ENCODE measurements around the gene CTNNBL1. TPM values are rescaled to one million over a fixed set of nuclear protein-coding genes. Genes with fewer than 3 reads are reported as not detected.
A peak's percentile ranks its signal among the peaks of the same experiment; 100 is the strongest.

CTNNBL1 gene
- total RNA-seq, 1 experiment from 2014 or later, result 34.1 TPM

DNA sequence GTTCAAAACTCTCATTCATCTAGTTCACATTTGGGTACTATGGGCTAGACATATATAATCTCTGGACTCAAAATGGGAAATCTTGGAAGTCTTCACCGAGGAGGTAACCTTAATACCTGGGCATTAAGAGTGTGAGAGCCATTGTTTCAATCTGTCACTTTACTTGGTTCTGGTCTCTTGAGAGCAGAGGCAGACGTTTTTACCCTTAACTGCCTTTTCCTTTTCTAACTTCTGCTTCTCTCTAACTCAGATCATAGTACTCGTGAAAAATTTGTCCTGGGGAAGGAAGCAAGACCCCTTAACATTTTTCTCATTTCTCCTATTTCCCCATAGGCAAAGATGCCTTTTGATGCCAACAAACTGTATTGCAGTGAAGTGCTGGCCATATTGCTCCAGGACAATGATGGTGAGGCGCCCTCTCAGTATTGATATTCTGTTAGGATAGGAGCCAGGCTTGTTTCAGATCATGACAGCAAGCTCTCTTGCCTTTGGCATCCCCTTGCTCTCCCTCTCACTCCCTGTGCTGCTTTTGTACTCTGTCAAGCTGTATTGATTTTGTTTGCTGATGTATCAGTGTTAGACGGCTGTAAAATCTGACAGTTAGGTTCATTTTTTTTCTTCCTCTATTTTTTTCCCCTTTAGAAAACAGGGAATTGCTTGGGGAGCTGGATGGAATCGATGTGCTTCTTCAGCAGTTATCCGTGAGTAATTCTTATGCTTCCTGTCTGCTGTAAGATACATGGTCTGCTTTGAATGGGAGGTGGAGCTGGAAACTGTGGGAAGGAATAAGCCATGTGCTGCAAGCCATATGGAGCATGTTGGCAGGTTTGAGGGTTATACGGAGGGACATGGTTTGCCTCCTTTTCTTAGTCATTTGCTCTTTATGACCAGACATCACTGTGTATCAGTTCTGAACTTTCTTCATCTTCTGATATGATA is 83.5 kb downstream of the CTNNBL1 start:
- Histone ChIP-seq H3K27me3 (ENCODE audit: control insufficient read depth, insufficient read depth, low read length) (no peaks in the 10 kb centered on the region), H3K36me3 (replicated peaks; ENCODE audit: control insufficient read depth, insufficient read depth, low read length) (no peaks in the 10 kb centered on the region), H3K4me3 (ENCODE audit: insufficient read depth, low read depth, low read length) (no peak overlapping the region)
- no peak for DNase-seq

DNA sequence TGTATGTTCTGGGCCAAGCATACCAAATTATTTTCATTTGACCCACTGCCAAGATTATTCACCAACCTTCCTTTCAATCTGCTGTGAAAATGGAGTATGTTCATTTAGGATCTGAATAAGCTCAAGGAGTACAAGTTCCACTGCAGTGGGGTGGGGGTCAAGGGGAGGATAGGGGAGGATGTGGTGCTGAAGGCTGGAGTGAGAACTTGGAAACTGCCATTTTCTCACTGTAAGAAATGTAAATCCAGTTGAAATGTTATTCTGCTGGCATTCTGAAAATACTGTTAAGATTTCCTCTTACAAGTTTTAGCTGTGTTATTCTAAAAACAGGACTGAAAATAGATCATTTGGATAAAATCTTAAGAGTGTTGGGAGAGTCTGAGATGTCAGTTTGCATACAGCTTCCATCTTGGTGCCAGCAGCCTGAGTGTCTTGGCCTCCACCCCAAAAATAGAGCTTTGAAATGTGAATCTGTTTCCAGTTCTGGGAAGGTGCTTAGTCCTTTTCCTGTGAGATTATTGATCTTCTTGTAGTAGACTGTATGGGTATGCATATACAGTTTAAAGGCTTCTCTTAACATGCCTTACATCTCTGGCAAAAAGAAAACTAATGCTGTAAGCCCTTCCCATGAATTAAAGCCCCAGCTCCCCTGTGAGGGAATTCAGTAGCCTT is 84.3 kb downstream of the CTNNBL1 start:
- DNase-seq, result no peak

DNA sequence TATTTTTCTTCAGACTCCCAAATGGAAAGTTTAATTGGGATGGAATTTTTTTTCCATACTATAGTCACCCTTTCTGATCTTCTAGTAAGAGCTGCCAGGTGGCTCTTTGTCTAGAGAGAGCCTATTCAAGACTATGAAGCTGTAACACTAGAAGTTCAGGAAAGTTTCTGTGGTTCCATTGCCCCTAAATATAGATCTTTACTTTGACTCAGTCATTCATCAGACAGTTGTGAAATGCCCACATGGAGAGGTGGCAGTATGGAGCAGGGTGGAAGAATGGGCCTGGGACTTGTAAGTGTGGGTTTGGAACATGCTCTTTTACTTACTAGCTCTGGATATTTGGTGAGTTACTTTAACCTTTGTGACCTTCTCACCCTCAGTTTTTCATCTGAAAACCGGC is 87.8 kb downstream of the CTNNBL1 start:
- peak; percentile 7 for DNase-seq
- Histone ChIP-seq H3K36me3 (replicated peaks; ENCODE audit: control insufficient read depth, insufficient read depth, low read length) (no peaks in the 10 kb centered on the region), H3K27me3 (ENCODE audit: control insufficient read depth, insufficient read depth, low read length) (no peaks in the 10 kb centered on the region)

More for the DNA sequence above, 84.3 kb downstream of the CTNNBL1 start:
- H3K27me3 ChIP-seq (ENCODE audit: control insufficient read depth, insufficient read depth, low read length), result no peaks in the 10 kb centered on the region
- no peaks in the 10 kb centered on the region for H3K36me3 ChIP-seq (replicated peaks; ENCODE audit: control insufficient read depth, insufficient read depth, low read length)
- no peak overlapping the region for H3K4me3 ChIP-seq (ENCODE audit: insufficient read depth, low read depth, low read length)

DNA sequence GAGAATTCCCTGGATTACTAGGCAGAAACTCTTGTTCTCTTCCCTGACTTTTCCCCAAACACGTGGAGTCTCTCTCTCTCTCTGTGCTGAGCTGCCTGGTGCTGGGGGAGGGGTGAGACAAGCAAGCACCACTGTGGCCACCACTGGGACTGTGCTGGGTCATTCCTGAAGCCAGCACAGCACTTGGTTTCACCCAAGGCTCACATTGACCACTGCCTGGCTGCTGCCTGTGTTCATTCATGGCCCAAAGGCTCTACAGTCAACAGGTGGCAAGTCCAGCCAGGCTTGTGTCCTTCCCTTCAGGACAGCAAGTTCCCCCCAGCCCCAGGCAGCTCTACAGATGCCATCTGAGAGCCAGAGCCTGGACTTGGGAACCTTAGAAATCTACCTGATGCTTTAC is 92.2 kb downstream of the CTNNBL1 start:
- no peaks in the 10 kb centered on the region; the same call in 1 of the 2 replicates for H3K36me3 ChIP-seq (replicated peaks; ENCODE audit: control insufficient read depth, insufficient read depth, low read length)
- peak; percentile 7 for DNase-seq
- no peak overlapping the region for H3K4me3 ChIP-seq (ENCODE audit: insufficient read depth, low read depth, low read length)
- H3K27me3 ChIP-seq (ENCODE audit: control insufficient read depth, insufficient read depth, low read length), result no peaks in the 10 kb centered on the region

More for the DNA sequence above, 87.8 kb downstream of the CTNNBL1 start:
- H3K4me3 ChIP-seq (ENCODE audit: insufficient read depth, low read depth, low read length), result no peak overlapping the region

DNA sequence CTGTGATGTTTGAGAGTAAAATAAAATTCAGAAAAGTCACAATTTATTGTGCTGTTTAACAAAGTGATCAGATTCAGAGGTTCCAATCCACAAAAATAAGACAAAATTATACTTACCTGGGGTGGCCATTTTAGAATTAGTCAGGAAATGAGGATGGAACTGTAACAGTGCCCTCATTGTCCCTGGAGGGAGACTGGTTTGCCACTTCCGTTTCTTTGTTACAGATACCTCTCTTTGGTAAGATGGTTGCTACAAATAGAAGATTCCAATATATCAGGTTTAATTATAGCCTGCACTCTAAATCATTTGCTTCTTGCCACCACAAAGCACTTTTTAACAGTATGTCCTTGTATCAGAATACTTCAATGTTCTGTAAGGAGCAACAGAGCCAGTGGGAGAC is 95.6 kb downstream of the CTNNBL1 start:
- Histone ChIP-seq H3K27me3 (ENCODE audit: control insufficient read depth, insufficient read depth, low read length) (no peaks in the 10 kb centered on the region), H3K36me3 (replicated peaks; ENCODE audit: control insufficient read depth, insufficient read depth, low read length) (no peaks in the 10 kb centered on the region; the same call in 1 of the 2 replicates), H3K4me3 (ENCODE audit: insufficient read depth, low read depth, low read length) (no peak overlapping the region)
- no peak for DNase-seq

DNA sequence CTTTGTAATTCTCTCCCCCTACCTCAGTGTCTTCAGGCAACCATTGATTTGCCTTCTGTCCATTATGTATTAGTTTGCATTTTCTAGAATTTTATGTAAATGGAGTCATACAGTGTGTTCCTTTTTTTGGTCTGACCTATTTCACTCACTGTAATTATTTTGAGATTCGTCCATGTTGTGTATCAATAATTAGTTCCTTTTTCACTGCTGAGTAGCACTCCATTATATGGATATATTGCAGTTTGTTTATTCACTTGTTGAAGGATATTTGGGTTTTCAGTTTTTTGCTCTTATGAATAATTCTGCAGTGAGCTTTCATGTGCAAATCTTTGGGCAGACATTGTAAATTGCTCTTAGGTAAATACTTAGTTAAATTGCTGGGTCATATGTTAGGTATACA is 97.1 kb downstream of the CTNNBL1 start:
- DNase-seq, result no peak
- H3K4me3 ChIP-seq (ENCODE audit: insufficient read depth, low read depth, low read length), result no peak overlapping the region

DNA sequence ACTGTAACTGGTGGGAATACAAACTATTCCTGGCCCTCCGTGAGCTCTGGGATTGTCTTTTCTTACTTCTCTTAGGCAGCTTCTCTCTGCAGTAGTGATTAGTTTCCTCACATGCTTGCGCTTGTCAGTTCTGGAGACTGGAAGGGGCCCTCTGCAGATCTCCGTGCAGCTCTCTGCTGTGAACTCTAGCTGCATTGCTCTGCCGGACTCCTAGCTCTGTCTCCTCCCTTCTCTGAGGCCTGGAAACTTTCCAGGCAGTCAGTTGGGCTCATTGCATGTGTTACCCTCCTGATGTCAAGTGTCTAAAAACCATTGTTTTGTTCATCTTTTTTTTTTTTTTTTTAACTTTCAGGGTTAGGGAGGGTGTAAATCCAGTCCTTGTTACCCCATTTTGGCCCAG is 102.3 kb downstream of the CTNNBL1 start:
- no peak overlapping the region for H3K4me3 ChIP-seq (ENCODE audit: insufficient read depth, low read depth, low read length)
- H3K36me3 ChIP-seq (replicated peaks; ENCODE audit: control insufficient read depth, insufficient read depth, low read length), result 0 out of 2 replicates have a peak, but pooled peaks cover 1% of the 10 kb centered on the region
- no peak for DNase-seq
- H3K27me3 ChIP-seq (ENCODE audit: control insufficient read depth, insufficient read depth, low read length), result no peaks in the 10 kb centered on the region

More for the DNA sequence above, 97.1 kb downstream of the CTNNBL1 start:
- H3K36me3 ChIP-seq (replicated peaks; ENCODE audit: control insufficient read depth, insufficient read depth, low read length), result no peaks in the 10 kb centered on the region; the same call in 1 of the 2 replicates
- H3K27me3 ChIP-seq (ENCODE audit: control insufficient read depth, insufficient read depth, low read length), result no peaks in the 10 kb centered on the region

DNA sequence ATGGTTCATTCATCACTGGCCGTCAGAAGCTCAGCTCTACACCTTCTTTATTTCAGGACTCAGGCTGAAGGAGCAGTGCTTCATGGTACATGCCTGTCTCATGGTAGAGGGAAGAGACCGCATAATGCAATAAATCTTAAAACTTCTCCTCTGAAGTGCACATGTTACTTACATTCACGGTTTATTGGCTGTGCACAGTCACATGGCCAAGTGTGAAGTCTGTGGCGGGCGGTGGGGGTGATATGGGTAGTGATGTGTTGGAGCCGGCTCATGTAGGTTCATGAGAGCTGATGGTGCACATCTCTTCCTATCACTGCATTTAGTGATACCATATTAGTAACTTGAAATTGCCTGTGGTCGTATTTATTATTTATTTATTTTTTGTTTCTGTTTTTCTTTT is 102.9 kb downstream of the CTNNBL1 start:
- no peaks in the 10 kb centered on the region for H3K27me3 ChIP-seq (ENCODE audit: control insufficient read depth, insufficient read depth, low read length)
- H3K4me3 ChIP-seq (ENCODE audit: insufficient read depth, low read depth, low read length), result no peak overlapping the region
- DNase-seq, result no peak
- 0 out of 2 replicates have a peak, but pooled peaks cover 1% of the 10 kb centered on the region for H3K36me3 ChIP-seq (replicated peaks; ENCODE audit: control insufficient read depth, insufficient read depth, low read length)

DNA sequence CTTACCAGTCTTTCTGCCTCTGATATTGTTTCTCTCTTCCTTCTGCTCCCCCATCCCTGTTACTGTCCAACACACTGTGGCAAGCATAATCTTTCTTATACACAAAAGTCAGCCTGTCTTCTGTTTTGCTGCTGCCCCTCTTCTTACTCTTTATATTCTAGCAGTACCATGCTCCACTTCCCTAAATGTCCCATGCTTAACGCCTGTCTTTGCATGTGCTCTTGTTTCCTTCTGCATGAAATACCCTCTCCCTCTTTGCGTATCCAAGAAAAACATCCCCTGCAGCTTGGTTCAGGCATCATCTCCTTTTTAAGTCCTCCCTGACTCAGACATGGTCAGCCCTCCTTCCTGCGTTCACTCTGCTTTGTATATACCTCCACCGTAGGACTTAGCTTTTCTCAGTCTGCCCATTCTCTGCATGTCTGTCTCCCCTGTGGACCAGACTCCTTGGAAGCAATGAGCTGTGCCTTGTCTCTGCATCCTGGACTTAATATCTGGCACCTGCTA is 103.9 kb downstream of the CTNNBL1 start:
- H3K36me3 ChIP-seq (replicated peaks; ENCODE audit: control insufficient read depth, insufficient read depth, low read length), result 0 out of 2 replicates have a peak, but pooled peaks cover 1% of the 10 kb centered on the region
- H3K27me3 ChIP-seq (ENCODE audit: control insufficient read depth, insufficient read depth, low read length), result no peaks in the 10 kb centered on the region
- no peak for DNase-seq
- no peak overlapping the region for H3K4me3 ChIP-seq (ENCODE audit: insufficient read depth, low read depth, low read length)

DNA sequence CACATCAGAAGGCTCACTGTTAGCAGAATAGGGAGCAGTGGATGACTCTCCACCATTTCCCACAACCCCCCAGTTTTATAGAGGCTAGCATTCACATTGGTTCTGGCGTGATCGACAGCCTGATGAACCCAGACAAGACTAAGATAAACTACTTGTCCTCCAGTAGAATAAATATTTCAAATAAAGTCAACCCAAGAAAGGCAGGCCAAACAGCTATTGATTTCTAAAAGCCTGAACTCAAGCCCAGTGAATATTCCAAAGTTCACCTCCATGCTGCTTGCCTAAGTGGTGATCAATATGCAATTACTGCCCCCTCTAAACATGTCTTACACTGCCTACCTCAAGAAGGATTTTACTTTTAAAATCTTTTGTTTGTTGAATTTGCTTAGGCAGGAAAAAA is 104.5 kb downstream of the CTNNBL1 start:
- 0 out of 2 replicates have a peak, but pooled peaks cover 1% of the 10 kb centered on the region for H3K36me3 ChIP-seq (replicated peaks; ENCODE audit: control insufficient read depth, insufficient read depth, low read length)
- no peaks in the 10 kb centered on the region for H3K27me3 ChIP-seq (ENCODE audit: control insufficient read depth, insufficient read depth, low read length)
- H3K4me3 ChIP-seq (ENCODE audit: insufficient read depth, low read depth, low read length), result no peak overlapping the region
- DNase-seq, result no peak

DNA sequence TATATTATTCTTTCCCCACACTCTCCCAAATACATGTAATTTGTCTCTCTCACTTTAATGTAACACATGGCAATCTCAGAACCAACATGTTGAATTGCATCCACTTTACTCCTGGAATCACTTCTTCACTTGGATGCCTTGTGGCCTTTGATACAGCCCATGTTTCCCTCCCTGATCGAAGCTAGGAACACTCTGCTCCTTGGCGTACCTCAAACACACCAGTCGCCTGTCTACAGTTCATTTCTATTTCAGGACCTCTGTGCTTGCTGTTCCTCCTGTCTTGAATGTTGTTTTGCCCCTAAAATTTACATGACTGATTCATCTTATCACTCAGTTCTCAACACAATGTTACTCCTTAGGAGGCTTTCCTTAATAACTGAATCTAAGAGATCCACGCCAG is 106.8 kb downstream of the CTNNBL1 start:
- Histone ChIP-seq H3K27me3 (ENCODE audit: control insufficient read depth, insufficient read depth, low read length) (no peaks in the 10 kb centered on the region), H3K4me3 (ENCODE audit: insufficient read depth, low read depth, low read length) (no peak overlapping the region), H3K36me3 (replicated peaks; ENCODE audit: control insufficient read depth, insufficient read depth, low read length) (peaks cover 4% of the 10 kb centered on the region)
- DNase-seq, result no peak

DNA sequence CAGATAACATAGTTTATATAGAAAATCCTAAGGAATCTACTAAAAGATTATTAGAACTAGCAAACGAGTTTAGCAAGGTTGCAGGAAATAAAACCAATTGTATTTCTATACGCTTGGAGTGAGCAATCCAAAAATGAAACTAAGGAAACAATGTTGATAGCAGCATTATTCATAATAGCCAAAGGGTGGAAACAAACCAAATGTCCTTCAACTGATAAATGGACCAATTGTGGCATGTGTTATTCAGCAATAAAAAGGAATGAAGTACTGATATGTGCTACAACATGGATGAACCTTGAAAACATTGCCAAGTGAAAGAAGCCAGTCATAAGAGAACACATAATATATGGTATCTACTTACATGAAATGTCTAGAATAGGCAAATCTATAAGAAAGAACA is 108.1 kb downstream of the CTNNBL1 start:
- Histone ChIP-seq H3K36me3 (replicated peaks; ENCODE audit: control insufficient read depth, insufficient read depth, low read length) (peaks cover 4% of the 10 kb centered on the region), H3K27me3 (ENCODE audit: control insufficient read depth, insufficient read depth, low read length) (no peaks in the 10 kb centered on the region), H3K4me3 (ENCODE audit: insufficient read depth, low read depth, low read length) (no peak overlapping the region)
- no peak for DNase-seq

DNA sequence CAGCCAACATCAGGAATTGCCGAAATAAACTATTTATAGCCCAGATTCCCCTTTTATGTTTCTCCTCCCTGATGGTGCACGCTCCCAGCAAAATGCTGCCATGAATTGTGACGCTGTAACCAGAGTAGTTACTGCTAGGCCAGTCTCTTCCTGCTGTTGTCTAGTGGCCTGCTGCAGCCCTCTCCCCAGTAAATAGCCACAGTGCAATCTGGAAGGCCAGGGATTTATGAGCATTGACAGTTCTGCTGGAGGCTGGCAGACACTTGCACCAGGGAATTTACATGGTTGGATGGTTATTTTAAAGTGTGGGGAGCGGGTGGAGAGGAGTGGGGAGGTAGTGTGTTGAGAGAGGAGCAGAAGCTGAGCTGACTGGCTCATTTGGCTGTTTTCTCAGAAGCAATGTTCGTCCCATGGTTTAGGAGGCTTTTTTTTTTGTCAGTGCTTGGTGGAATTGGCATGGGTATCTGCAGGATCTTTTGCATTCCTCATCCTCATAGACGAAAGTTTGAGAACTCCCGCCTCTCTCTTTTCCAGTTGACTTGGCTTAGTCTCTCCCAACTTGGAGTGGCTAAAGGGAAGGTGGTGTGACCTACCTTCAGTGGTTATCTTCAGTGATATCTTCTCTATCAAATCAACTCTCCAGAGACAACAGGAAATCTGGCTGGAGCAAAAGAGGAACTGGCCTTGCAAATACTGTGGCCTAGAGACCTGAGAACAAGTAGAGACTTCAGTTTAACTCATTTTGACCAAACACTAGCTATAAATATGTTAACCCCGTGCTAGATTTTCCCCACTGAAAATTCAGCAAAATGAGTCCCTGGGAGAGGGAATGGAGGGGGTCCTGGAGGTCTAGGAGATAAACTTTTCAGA is 109.8 kb downstream of the CTNNBL1 start:
- DNase-seq, result no peak
- peaks cover 4% of the 10 kb centered on the region for H3K36me3 ChIP-seq (replicated peaks; ENCODE audit: control insufficient read depth, insufficient read depth, low read length)
- H3K4me3 ChIP-seq (ENCODE audit: insufficient read depth, low read depth, low read length), result no peak overlapping the region
- no peaks in the 10 kb centered on the region for H3K27me3 ChIP-seq (ENCODE audit: control insufficient read depth, insufficient read depth, low read length)
